ENCODE data around the gene TMEM62. TPM values are rescaled to one million over a fixed set of nuclear protein-coding genes. Genes with fewer than 3 reads are reported as not detected.

TMEM62 gene
- total RNA-seq, 1 experiment from 2014 or later: 12.5 TPM

DNA sequence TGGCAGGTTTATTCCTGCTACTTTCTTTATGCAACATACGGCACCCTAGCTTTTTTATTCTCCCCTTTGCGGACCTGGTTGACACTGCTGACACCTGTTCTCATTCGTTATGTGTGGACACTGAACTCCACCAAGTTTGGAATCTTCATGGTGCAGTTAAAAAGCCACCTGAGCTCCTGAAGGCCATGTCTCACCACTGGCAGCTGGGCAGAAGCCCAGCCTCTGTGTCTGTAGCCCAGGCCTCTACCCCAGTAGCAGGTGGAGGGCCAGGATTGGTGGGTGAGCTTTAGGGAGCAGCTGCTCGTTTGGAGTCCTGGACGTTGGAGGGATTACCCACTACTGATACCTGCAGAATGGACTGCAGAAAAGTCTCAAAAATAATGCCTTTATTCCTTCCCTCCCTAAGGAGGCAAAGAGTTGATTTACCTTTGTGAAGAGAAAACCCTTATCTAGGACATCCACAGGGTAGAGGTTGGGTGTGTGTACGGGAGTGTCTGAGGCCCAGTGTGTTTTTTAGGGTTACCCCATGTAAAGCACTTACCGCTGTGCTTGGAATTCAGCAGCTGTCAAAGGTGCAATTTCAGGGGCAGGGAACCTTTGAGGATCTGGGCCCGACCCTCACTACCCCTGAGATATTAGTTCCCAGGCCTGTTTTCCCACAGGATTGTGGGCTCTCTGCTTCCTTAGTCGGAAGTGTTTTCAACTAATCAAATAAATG, 51.2 kb downstream of the TMEM62 start:
- Histone ChIP-seq H3K36me3 (ENCODE audit: low read depth) (no peaks in the 10 kb centered on the region), H3K9me3 (ENCODE audit: insufficient read depth, low read depth) (no peaks in the 10 kb centered on the region), H3K27me3 (ENCODE audit: insufficient read depth, low read depth) (no peaks in the 10 kb centered on the region), H4K20me1 (ENCODE audit: insufficient read depth) (no peaks in the 10 kb centered on the region), H3K4me1 (replicated peaks; ENCODE audit: insufficient read depth) (peaks cover 30% of the 10 kb centered on the region), H3K27ac (peak overlapping the region; percentile 71), H3K79me2 (ENCODE audit: low read depth) (peaks cover 13% of the 10 kb centered on the region; the same call in 1 of the 2 replicates), H2AFZ (no peak overlapping the region), H3F3A (ENCODE audit: insufficient read depth, low read depth) (peaks cover 16% of the 10 kb centered on the region; the same call in 1 of the 2 replicates), H3K4me3 (peak overlapping the region; percentile 80; the same call in 1 of the 2 replicates), H3K4me2 (peak overlapping the region; percentile 97; the same call in 1 of the 2 replicates), H3K9me2 (ENCODE audit: insufficient read depth) (no peaks in the 10 kb centered on the region)
- no TSS peak for BruUV-seq (replicated peaks)
- intact Hi-C loops (cut with micrococcal nuclease; ENCODE audit: unreplicated experiment): loop anchor here (5.0 kb wide), 1 partner anchor 482 kb away; no protein-coding TSS in a partner anchor
- ChIA-PET POLR2A (ENCODE audit: unreplicated experiment) (no interaction called here), CTCF (interaction anchor here (0.7 kb wide), 1 partner anchor 218 kb away, joined by 3 read pairs; no protein-coding TSS in a partner anchor)
- DNase-seq: no peak
- TF ChIP-seq CTCF (conservative IDR thresholded peaks at IDR 0.05) (no peak), EZH2 (IDR thresholded peaks at IDR 0.05; ENCODE audit: low read depth) (no peak)

GRCh38 chr15:43185157-43186002, 52.0 kb downstream of the TMEM62 start, which contains the start of gene CCNDBP1:
Gene CCNDBP1, plus strand, starts transcription at chr15:43185403. Its CDS starts 96 bp downstream, at chr15:43185499.
- H4K20me1 ChIP-seq (ENCODE audit: insufficient read depth): no peaks in the 10 kb centered on the region
- intact Hi-C loops (cut with micrococcal nuclease; ENCODE audit: unreplicated experiment): loop anchor here (5.0 kb wide), 1 partner anchor 483 kb away; no protein-coding TSS in a partner anchor
- peak within 1 kb of the TSS; percentile 81 for H2AFZ ChIP-seq
- peak; percentile 29; the same call in 1 of the 2 replicates for TF ChIP-seq CTCF (conservative IDR thresholded peaks at IDR 0.05)
- TF ChIP-seq EZH2 (IDR thresholded peaks at IDR 0.05; ENCODE audit: low read depth): no peak
- H3K36me3 ChIP-seq (ENCODE audit: low read depth): no peaks in the 10 kb centered on the region
- peak within 1 kb of the TSS; percentile 80 for H3K4me3 ChIP-seq
- H3F3A ChIP-seq (ENCODE audit: insufficient read depth, low read depth): peaks cover 16% of the 10 kb centered on the region; the same call in 1 of the 2 replicates
- no TSS peak for BruUV-seq (replicated peaks)
- CTCF ChIA-PET: interaction anchor here (0.6 kb wide), 1 partner anchor 269 kb away, joined by 7 read pairs; no protein-coding TSS in a partner anchor
- peak within 1 kb of the TSS; percentile 97 for H3K4me2 ChIP-seq
- POLR2A ChIA-PET (ENCODE audit: unreplicated experiment): no interaction called here
- no peaks in the 10 kb centered on the region for H3K27me3 ChIP-seq (ENCODE audit: insufficient read depth, low read depth)
- peak within 1 kb of the TSS; percentile 71 for H3K27ac ChIP-seq
- peaks cover 30% of the 10 kb centered on the region for H3K4me1 ChIP-seq (replicated peaks; ENCODE audit: insufficient read depth)
- no peaks in the 10 kb centered on the region for H3K9me3 ChIP-seq (ENCODE audit: insufficient read depth, low read depth)
- peaks cover 13% of the 10 kb centered on the region; the same call in 1 of the 2 replicates for H3K79me2 ChIP-seq (ENCODE audit: low read depth)
- H3K9me2 ChIP-seq (ENCODE audit: insufficient read depth): no peaks in the 10 kb centered on the region
- DNase-seq: peak; percentile 80 to 96

- no peaks in the 10 kb centered on the region for H4K20me1 ChIP-seq (ENCODE audit: insufficient read depth)
These were observed 52.6 kb downstream of the TMEM62 start for GRCh38 chr15:43186003-43186353.

More at GRCh38 chr15:43186003-43186353, 52.6 kb downstream of the TMEM62 start:
- Histone ChIP-seq H3K4me3 (peak overlapping the region; percentile 80), H3K27me3 (ENCODE audit: insufficient read depth, low read depth) (no peaks in the 10 kb centered on the region), H3K79me2 (ENCODE audit: low read depth) (peaks cover 13% of the 10 kb centered on the region; the same call in 1 of the 2 replicates), H3F3A (ENCODE audit: insufficient read depth, low read depth) (peaks cover 16% of the 10 kb centered on the region; the same call in 1 of the 2 replicates), H3K27ac (peak overlapping the region; percentile 71), H3K9me2 (ENCODE audit: insufficient read depth) (no peaks in the 10 kb centered on the region), H3K4me1 (replicated peaks; ENCODE audit: insufficient read depth) (peaks cover 30% of the 10 kb centered on the region), H3K36me3 (ENCODE audit: low read depth) (no peaks in the 10 kb centered on the region), H3K9me3 (ENCODE audit: insufficient read depth, low read depth) (no peaks in the 10 kb centered on the region), H2AFZ (peak overlapping the region; percentile 81), H3K4me2 (peak overlapping the region; percentile 97)
- no TSS peak for BruUV-seq (replicated peaks)
- intact Hi-C loops (cut with micrococcal nuclease; ENCODE audit: unreplicated experiment): loop anchor here (5.0 kb wide), 1 partner anchor 484 kb away; no protein-coding TSS in a partner anchor
- POLR2A ChIA-PET (ENCODE audit: unreplicated experiment): no interaction called here
- CTCF ChIA-PET: interaction anchor here (0.6 kb wide), 1 partner anchor 269 kb away, joined by 7 read pairs; no protein-coding TSS in a partner anchor
- TF ChIP-seq CTCF (conservative IDR thresholded peaks at IDR 0.05) (0 out of 2 replicates have a peak, but pooled peaks have one; percentile 10), EZH2 (IDR thresholded peaks at IDR 0.05; ENCODE audit: low read depth) (no peak)
- DNase-seq: peak in 1 of 2 experiments; percentile 17

Measured in PC-9 (cell line).